HG02970 (cell line): Measurements from ENCODE around the gene GPR65.

Experiments
- ATAC-seq: cut with Tn5 transposase; IDR thresholded peaks from one replicate; pipeline ENCODE4 v1.9.1; 2021; ENCODE audit warnings: mild to moderate bottlenecking, moderate library complexity, moderate number of reproducible peaks; ENCODE audit not compliant: unreplicated experiment, low FRiP score

GPR65 gene

GRCh38 chr14:88036422-88036821 lies 31.5 kb downstream of the GPR65 start:
- ATAC-seq: no peak

- no peak for ATAC-seq
Observed at GRCh38 chr14:88037325-88037724, 32.4 kb downstream of the GPR65 start.

- ATAC-seq: no peak
Observed at GRCh38 chr14:88039197-88039596, 34.3 kb downstream of the GPR65 start.

GRCh38 chr14:88040146-88040545 lies 35.2 kb downstream of the GPR65 start:
- ATAC-seq: no peak

GRCh38 chr14:88043529-88044443 lies 38.9 kb downstream of the GPR65 start:
- ATAC-seq: no peak

GRCh38 chr14:88044444-88044758 lies 39.5 kb downstream of the GPR65 start:
- no peak for ATAC-seq

- ATAC-seq: no peak
Observed at GRCh38 chr14:88044776-88045446, 40.0 kb downstream of the GPR65 start.

GRCh38 chr14:88045705-88046104 lies 40.8 kb downstream of the GPR65 start:
- no peak for ATAC-seq

- no peak for ATAC-seq
Observed at GRCh38 chr14:88048351-88048750, 43.4 kb downstream of the GPR65 start.

GRCh38 chr14:88049266-88049665 lies 44.3 kb downstream of the GPR65 start:
- no peak for ATAC-seq

GRCh38 chr14:88049936-88050335 lies 45.0 kb downstream of the GPR65 start:
- no peak for ATAC-seq

GRCh38 chr14:88060576-88060975 lies 55.6 kb downstream of the GPR65 start:
- no peak for ATAC-seq

- no peak for ATAC-seq
Observed at GRCh38 chr14:88063811-88064210, 58.9 kb downstream of the GPR65 start.
